Stimulated activated effector memory CD8-positive, alpha-beta T cell treated with anti-CD3 and anti-CD28 coated beads, Interleukin-12 subunit alpha, Interleukin-12 subunit beta, amount 100 ng/mL, for 72 hours (primary cell): ENCODE results near the gene CTAGE9.
"Not testable (repeated sequence)": the region's sequence is repeated elsewhere in the genome, so short reads cannot be mapped to it uniquely, and the experiment has no call there.

ENCODE experiments used
- ATAC-seq: fragments of 150-1000 bp; cut with Tn5 transposase; 2 replicates; pipeline ENCODE4 v1.10.0; 2021
- DNase-seq, 2 donors: peaks; one replicate each; pipeline ENCODE4 v3.0.0; 2021 to 2022; ENCODE audit warnings: low spot score in 2 of 2
- H3K27ac Mint-ChIP-seq: one replicate; pipeline ENCODE4 v1.8.0; 2022; ENCODE audit warnings: mild to moderate bottlenecking, mixed read lengths
- H3K36me3 Mint-ChIP-seq: one replicate; pipeline ENCODE4 v1.8.0; 2022; ENCODE audit warnings: mild to moderate bottlenecking, mixed read lengths
- H3K4me1 Mint-ChIP-seq: one replicate; pipeline ENCODE4 v1.8.0; 2022; ENCODE audit warnings: mixed read lengths
- H3K4me3 Mint-ChIP-seq: one replicate; pipeline ENCODE4 v1.8.0; 2022; ENCODE audit warnings: mild to moderate bottlenecking, mixed read lengths
- H3K9me3 Mint-ChIP-seq: one replicate; pipeline ENCODE4 v1.8.0; 2022; ENCODE audit warnings: mixed read lengths

Gene CTAGE9

DNA sequence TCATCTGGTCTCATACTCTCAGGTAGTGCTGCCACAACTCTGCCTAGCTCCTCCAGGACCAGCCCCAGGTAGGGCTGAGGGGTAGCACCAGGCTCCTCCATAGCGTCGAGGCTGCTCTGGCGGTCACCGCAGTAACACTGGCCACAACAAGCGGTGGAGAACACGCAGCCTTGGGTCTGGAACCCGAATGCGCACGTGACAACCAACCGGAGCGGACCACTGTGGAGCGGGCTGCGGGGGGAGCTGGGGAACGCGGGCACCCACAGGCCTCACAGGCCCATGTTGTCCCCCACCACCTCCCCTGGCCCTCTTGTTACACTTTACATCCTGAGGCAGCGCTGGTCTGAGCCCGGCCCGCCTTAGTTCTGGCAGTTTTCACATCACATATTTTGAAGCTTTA is at the start of gene CTAGE9:
TSS of gene CTAGE9 (minus strand) at position 101 of the 400 bp plus-strand sequence. CDS start at position 101, 0 bp downstream.
- H3K36me3 Mint-ChIP-seq, ATAC-seq, H3K27ac Mint-ChIP-seq, H3K9me3 Mint-ChIP-seq, H3K4me3 Mint-ChIP-seq, H3K4me1 Mint-ChIP-seq, DNase-seq: not testable (repeated sequence)

DNA sequence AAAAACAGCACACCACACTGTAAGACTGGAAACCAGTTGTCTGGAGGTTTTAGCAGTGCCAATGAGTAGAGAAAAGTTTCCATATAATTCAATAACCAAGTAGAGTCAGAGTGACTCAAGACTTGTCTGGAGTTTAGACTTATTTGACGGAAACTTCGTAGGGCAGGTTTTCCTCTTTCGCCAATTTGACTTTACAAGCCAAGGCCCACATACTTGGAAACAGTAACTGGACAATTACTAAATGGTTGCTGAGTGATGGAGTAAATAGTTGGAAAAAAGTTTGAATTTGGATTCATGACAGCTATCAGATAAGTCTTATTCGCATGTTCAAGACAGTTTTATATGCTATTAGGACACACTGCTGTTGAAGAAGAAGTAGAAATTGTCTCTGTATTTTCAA is 48.1 kb upstream of the CTAGE9 start:
- no peaks in the 10 kb centered on the region for H3K9me3 Mint-ChIP-seq
- H3K36me3 Mint-ChIP-seq: no peaks in the 10 kb centered on the region
- ATAC-seq (no peak), DNase-seq (no peak)
- H3K4me3 Mint-ChIP-seq: no peak overlapping the region
- H3K27ac Mint-ChIP-seq: no peak overlapping the region
- H3K4me1 Mint-ChIP-seq: no peaks in the 10 kb centered on the region

- H3K4me3 Mint-ChIP-seq: no peak overlapping the region
Measured at GRCh38 chr6:131756039-131756438, 45.2 kb upstream of the CTAGE9 start.

DNA sequence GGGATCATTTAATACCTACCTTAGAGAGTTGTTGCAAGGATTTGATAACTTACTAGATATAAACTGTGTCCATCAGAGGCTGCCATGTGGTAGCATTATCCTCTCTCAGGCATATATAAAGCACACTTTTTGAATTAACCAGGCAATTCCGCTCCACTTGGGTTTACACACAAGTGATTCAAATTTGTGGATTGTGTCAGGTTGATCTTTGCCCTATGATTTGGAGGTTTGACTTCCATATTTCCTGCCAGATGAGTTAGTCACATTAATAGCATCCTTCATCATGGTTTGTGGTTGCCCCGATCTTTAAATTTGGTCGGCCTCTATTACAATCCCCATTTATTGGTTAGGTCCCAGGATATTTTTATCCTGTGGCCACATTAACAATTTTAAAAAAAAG is 44.8 kb upstream of the CTAGE9 start:
- no peak for ATAC-seq
- DNase-seq: no peak
- Mint-ChIP-seq H3K27ac (no peak overlapping the region), H3K4me1 (no peaks in the 10 kb centered on the region), H3K9me3 (no peaks in the 10 kb centered on the region), H3K36me3 (no peaks in the 10 kb centered on the region), H3K4me3 (no peak overlapping the region)

More at GRCh38 chr6:131756039-131756438, 45.2 kb upstream of the CTAGE9 start:
- Mint-ChIP-seq H3K9me3 (no peaks in the 10 kb centered on the region), H3K4me1 (no peaks in the 10 kb centered on the region), H3K36me3 (no peaks in the 10 kb centered on the region), H3K27ac (no peak overlapping the region)
- DNase-seq (no peak), ATAC-seq (no peak)

- no peak for DNase-seq
- no peak for ATAC-seq
Measured at GRCh38 chr6:131754715-131755567, 44.1 kb upstream of the CTAGE9 start.

GRCh38 chr6:131754088-131754487 is 43.3 kb upstream of the CTAGE9 start:
- H3K36me3 Mint-ChIP-seq: no peaks in the 10 kb centered on the region
- no peaks in the 10 kb centered on the region for H3K9me3 Mint-ChIP-seq
- no peaks in the 10 kb centered on the region for H3K4me1 Mint-ChIP-seq
- no peak overlapping the region for H3K27ac Mint-ChIP-seq
- ATAC-seq: no peak
- H3K4me3 Mint-ChIP-seq: no peak overlapping the region
- DNase-seq: no peak

More at GRCh38 chr6:131754715-131755567, 44.1 kb upstream of the CTAGE9 start:
- Mint-ChIP-seq H3K27ac (no peak overlapping the region), H3K4me1 (no peaks in the 10 kb centered on the region), H3K4me3 (no peak overlapping the region), H3K36me3 (no peaks in the 10 kb centered on the region), H3K9me3 (no peaks in the 10 kb centered on the region)

DNA sequence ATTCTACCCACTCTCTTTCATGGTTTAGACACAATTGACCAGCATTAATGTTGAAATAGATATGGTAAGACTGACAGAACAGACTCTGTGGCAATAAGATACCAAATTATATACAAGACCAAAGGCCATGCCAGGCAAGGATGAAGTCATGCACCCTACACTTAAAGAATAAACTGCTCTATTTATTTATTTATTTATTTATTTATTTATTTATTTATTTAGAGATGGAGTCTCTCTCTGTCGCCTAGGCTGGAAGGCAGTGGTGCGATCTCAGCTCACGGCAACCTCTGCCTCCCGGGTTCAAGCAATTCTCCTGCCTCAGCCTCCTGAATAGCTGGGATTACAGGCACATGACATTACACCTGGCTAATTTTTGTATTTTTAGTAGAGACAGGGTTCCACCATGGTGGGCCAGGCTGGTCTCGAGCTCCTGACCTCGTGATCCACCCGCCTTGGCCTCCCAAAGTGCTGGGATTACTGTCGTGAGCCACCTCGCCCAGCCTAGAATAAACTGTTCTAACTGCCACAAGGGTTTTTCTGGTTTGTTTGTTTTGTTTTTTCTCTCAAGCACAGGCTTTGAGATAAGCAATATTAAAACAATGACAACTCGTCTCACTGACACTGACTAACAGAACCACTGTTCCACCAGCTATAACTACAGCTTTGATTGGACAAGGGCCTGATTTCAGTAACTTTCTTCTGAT is 40.3 kb upstream of the CTAGE9 start:
- not testable (repeated sequence) for ATAC-seq, H3K27ac Mint-ChIP-seq, DNase-seq, H3K4me1 Mint-ChIP-seq, H3K4me3 Mint-ChIP-seq, H3K36me3 Mint-ChIP-seq, H3K9me3 Mint-ChIP-seq

- Mint-ChIP-seq H3K36me3 (no peaks in the 10 kb centered on the region), H3K4me3 (no peak overlapping the region), H3K4me1 (no peaks in the 10 kb centered on the region), H3K9me3 (no peaks in the 10 kb centered on the region), H3K27ac (no peak overlapping the region)
- ATAC-seq (no peak), DNase-seq (no peak)
Measured at GRCh38 chr6:131749023-131749422, 38.2 kb upstream of the CTAGE9 start.

- DNase-seq (no peak), ATAC-seq (no peak)
- Mint-ChIP-seq H3K36me3 (no peaks in the 10 kb centered on the region), H3K27ac (no peak overlapping the region), H3K4me1 (no peaks in the 10 kb centered on the region), H3K4me3 (no peak overlapping the region), H3K9me3 (no peaks in the 10 kb centered on the region)
Measured at GRCh38 chr6:131747821-131748353, 37.1 kb upstream of the CTAGE9 start.

GRCh38 chr6:131745476-131745875 is 34.7 kb upstream of the CTAGE9 start:
- Mint-ChIP-seq H3K4me3 (no peak overlapping the region), H3K36me3 (no peaks in the 10 kb centered on the region), H3K27ac (no peak overlapping the region), H3K4me1 (no peaks in the 10 kb centered on the region), H3K9me3 (no peaks in the 10 kb centered on the region)
- DNase-seq (no peak), ATAC-seq (no peak)

DNA sequence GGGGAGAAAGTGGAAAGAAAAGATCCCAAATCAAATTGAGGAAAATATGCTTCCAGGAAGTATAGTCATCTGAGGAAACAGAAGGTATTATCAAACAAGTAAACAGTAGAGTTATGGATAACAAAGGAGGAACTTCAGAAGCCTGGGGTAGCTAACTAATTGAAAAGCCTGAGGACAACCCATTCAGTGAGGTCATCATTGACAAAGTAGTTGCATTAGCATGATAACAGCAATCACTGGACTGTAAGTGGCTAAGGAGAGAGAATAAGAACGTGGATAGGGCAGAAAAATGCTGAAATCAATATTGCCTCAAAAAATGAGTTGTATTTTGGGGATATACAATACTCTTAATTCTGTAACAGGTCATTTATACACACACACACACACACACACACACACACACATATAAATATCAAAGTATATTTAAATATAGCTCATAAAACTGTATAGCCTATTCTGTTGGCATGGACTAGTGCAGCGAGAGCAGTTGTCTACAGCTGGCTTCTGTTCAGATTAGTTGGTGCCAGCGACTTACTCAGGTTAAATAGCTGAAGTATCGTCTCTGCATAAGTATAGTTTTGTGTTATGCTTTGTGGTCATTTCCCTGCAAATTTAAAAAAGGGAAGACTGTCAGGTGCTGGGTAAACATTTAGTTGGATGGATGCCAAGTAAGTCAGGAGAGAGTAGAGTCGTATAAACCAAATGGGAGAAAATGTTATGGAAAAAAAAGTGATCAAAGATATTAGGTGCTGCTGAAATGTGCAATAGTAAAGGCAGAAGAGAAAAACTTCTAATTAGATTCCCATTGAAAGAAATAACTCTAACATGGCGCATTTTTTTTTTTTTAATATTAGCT is 33.8 kb upstream of the CTAGE9 start:
- no peak overlapping the region for H3K4me3 Mint-ChIP-seq
- DNase-seq: no peak
- H3K4me1 Mint-ChIP-seq: no peaks in the 10 kb centered on the region
- no peak overlapping the region for H3K27ac Mint-ChIP-seq
- H3K9me3 Mint-ChIP-seq: no peaks in the 10 kb centered on the region
- H3K36me3 Mint-ChIP-seq: no peaks in the 10 kb centered on the region
- ATAC-seq: no peak

DNA sequence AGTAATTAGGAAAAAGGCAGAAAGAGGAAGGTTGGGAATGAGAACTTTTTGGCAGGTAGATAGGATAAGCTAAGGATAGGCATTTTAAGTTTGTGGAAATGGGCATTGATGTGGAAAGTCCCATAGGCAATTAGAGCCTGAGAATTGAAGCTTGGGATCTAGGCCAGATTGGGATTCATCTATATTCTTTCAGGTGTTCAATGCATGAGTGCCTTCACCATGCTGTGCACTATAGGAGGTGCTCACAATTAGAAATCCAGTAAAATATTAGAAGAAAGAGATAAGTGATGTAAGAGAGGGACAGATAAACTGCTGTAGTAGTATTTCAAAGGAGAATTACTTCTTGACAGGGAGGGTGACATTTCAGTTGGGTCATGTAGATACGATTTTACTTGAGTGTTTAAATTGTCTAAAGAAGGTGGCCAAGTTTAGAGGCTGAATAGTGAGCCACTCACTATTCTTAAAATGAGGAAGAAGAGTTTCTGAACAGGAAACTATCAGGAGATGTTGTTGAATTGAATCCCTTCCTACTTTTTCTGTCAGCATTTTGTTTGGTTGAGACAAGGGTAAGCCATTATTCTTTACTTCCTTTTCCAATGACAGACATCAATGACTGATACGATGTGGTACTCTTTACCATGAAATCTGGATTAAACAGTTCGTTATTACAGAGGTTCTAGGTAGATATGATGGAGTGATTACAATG is 31.0 kb upstream of the CTAGE9 start:
- H3K27ac Mint-ChIP-seq: no peak overlapping the region
- DNase-seq: no peak
- H3K4me1 Mint-ChIP-seq: no peaks in the 10 kb centered on the region
- no peaks in the 10 kb centered on the region for H3K9me3 Mint-ChIP-seq
- H3K4me3 Mint-ChIP-seq: no peak overlapping the region
- H3K36me3 Mint-ChIP-seq: no peaks in the 10 kb centered on the region
- no peak for ATAC-seq

GRCh38 chr6:131740161-131740560 is 29.3 kb upstream of the CTAGE9 start:
- no peaks in the 10 kb centered on the region for H3K4me1 Mint-ChIP-seq
- no peaks in the 10 kb centered on the region for H3K36me3 Mint-ChIP-seq
- ATAC-seq: no peak
- DNase-seq: no peak
- H3K4me3 Mint-ChIP-seq: no peak overlapping the region
- no peaks in the 10 kb centered on the region for H3K9me3 Mint-ChIP-seq
- H3K27ac Mint-ChIP-seq: no peak overlapping the region

- no peaks in the 10 kb centered on the region for H3K9me3 Mint-ChIP-seq
- no peaks in the 10 kb centered on the region for H3K4me1 Mint-ChIP-seq
- H3K36me3 Mint-ChIP-seq: no peaks in the 10 kb centered on the region
Measured at GRCh38 chr6:131739136-131739535, 28.3 kb upstream of the CTAGE9 start.

More at GRCh38 chr6:131739136-131739535, 28.3 kb upstream of the CTAGE9 start:
- ATAC-seq: no peak
- H3K4me3 Mint-ChIP-seq: no peak overlapping the region
- H3K27ac Mint-ChIP-seq: no peak overlapping the region
- no peak for DNase-seq
